ENCODE data around the gene FARP1.

FARP1 gene

DNA sequence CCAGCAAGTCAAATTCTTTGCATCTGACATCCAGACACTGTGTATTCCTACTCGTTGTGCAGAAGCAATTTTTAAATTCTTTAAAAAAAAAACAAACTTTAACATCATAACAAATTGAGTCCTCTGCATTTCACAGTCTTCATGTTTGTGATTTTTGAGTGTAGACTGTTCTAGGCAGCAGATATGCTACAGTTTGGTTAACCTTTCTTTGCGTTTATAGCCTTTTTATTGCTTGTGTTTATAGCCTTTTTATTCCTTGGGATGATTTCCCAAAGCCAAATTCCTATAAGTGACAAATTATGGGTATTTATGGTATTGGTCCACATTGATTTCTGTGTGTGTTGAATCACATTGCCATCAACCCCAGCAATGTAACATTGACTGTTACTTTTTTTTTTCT lies 49.1 kb downstream of the FARP1 start:
- Histone ChIP-seq H4K20me1 (ENCODE audit: low read depth, low read length) (no peaks in the 10 kb centered on the region), H3K27ac (ENCODE audit: low read depth, low read length) (no peak overlapping the region), H3K9me2 (replicated peaks; ENCODE audit: insufficient read depth, low read length) (no peaks in the 10 kb centered on the region), H3K79me2 (ENCODE audit: insufficient read depth, low read length) (no peaks in the 10 kb centered on the region), H3K4me3 (ENCODE audit: insufficient read depth, low read length, poor library complexity, severe bottlenecking) (no peak overlapping the region), H3K4me2 (ENCODE audit: low read depth, low read length, poor library complexity, severe bottlenecking) (no peak overlapping the region), H3K36me3 (ENCODE audit: low read length) (no peaks in the 10 kb centered on the region), H3F3A (ENCODE audit: insufficient read depth) (no peaks in the 10 kb centered on the region), H3K9me3 (ENCODE audit: insufficient read depth, low read length) (no peaks in the 10 kb centered on the region), H3K27me3 (ENCODE audit: low read length) (no peaks in the 10 kb centered on the region), H2AFZ (ENCODE audit: low read depth, low read length, severe bottlenecking) (no peak overlapping the region), H3K9ac (ENCODE audit: low read length) (no peak overlapping the region)
- TF ChIP-seq, protein P1, sequence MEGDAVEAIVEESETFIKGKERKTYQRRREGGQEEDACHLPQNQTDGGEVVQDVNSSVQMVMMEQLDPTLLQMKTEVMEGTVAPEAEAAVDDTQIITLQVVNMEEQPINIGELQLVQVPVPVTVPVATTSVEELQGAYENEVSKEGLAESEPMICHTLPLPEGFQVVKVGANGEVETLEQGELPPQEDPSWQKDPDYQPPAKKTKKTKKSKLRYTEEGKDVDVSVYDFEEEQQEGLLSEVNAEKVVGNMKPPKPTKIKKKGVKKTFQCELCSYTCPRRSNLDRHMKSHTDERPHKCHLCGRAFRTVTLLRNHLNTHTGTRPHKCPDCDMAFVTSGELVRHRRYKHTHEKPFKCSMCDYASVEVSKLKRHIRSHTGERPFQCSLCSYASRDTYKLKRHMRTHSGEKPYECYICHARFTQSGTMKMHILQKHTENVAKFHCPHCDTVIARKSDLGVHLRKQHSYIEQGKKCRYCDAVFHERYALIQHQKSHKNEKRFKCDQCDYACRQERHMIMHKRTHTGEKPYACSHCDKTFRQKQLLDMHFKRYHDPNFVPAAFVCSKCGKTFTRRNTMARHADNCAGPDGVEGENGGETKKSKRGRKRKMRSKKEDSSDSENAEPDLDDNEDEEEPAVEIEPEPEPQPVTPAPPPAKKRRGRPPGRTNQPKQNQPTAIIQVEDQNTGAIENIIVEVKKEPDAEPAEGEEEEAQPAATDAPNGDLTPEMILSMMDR (IDR thresholded peaks at IDR 0.05; ENCODE audit: insufficient read depth, low read length, poor library complexity, severe bottlenecking): no peak

DNA sequence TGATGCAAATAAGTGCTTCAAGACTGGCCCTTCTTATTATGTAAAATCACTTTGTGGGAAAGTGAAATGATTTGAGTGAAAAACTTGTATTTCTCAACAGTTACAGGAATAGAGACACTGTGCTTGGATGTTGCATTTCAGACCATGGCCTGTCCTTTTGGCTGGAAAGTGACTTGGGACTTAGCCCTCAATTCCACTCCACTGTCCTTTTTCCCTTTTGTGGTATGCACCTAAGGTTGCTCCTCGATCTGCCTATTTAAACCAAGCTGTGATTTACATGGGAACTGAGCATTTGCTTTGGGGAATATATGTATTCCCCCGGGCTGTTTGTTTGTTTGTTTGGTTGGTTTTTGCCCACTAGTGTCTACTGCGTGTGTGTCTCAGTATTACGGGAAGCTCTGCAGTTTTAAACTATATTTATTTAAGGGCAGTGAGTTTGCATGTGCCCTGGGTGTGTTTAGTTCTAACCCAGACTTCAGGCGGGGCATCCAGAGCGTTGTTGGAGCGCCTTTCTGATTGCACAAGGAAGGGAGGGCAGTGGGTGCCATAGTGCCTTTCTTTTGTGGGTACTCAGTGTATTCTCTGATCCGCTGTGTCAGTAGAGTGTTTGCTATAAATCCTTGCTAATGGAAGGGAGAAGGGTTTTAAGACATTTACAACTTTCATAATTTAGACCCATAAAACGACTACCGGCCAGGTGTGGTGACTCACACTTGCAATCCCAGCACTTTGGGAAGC lies 52.3 kb downstream of the FARP1 start:
- H3K27ac ChIP-seq (ENCODE audit: low read depth, low read length): no peak overlapping the region
- no peaks in the 10 kb centered on the region for H3K27me3 ChIP-seq (ENCODE audit: low read length)
- TF ChIP-seq EZH2phosphoT487 (conservative IDR thresholded peaks at IDR 0.05; ENCODE audit: low read length): no peak
- TF ChIP-seq, protein P1 (IDR thresholded peaks at IDR 0.05; ENCODE audit: insufficient read depth, low read length, poor library complexity, severe bottlenecking): no peak
- H3F3A ChIP-seq (ENCODE audit: insufficient read depth): no peaks in the 10 kb centered on the region
- no peak overlapping the region for H2AFZ ChIP-seq (ENCODE audit: low read depth, low read length, severe bottlenecking)
- no peaks in the 10 kb centered on the region for H4K20me1 ChIP-seq (ENCODE audit: low read depth, low read length)
- H3K79me2 ChIP-seq (ENCODE audit: insufficient read depth, low read length): no peaks in the 10 kb centered on the region
- no peaks in the 10 kb centered on the region for H3K36me3 ChIP-seq (ENCODE audit: low read length)
- no peak overlapping the region for H3K9ac ChIP-seq (ENCODE audit: low read length)
- H3K9me2 ChIP-seq (replicated peaks; ENCODE audit: insufficient read depth, low read length): no peaks in the 10 kb centered on the region
- H3K9me3 ChIP-seq (ENCODE audit: insufficient read depth, low read length): no peaks in the 10 kb centered on the region
- no peak overlapping the region for H3K4me2 ChIP-seq (ENCODE audit: low read depth, low read length, poor library complexity, severe bottlenecking)
- no peak overlapping the region for H3K4me3 ChIP-seq (ENCODE audit: insufficient read depth, low read length, poor library complexity, severe bottlenecking)

DNA sequence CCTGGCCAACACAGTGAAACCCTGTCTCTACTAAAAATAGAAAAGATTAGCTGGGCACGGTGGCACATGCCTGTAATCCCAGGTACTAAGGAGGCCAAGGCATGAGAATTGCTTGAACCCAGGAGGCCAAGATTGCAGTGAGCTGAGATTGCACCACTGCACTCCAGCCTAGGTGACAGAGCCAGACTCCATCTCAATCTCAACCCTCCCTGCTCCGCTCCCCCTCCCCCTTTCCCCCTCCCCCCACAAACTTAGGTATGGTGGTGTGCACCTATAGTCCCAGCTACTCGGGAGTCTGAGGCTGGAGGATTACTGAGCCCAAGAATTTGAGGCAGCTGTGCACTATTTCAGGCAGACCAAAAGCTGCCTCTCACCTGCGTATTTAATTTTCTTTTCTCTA lies 55.8 kb downstream of the FARP1 start:
- no peaks in the 10 kb centered on the region for H3K27me3 ChIP-seq (ENCODE audit: low read length)
- H3K36me3 ChIP-seq (ENCODE audit: low read length): no peaks in the 10 kb centered on the region
- no peaks in the 10 kb centered on the region for H3K9me2 ChIP-seq (replicated peaks; ENCODE audit: insufficient read depth, low read length)
- no peak overlapping the region for H3K4me2 ChIP-seq (ENCODE audit: low read depth, low read length, poor library complexity, severe bottlenecking)
- no peaks in the 10 kb centered on the region for H3K9me3 ChIP-seq (ENCODE audit: insufficient read depth, low read length)
- H3K9ac ChIP-seq (ENCODE audit: low read length): no peak overlapping the region
- no peak overlapping the region for H2AFZ ChIP-seq (ENCODE audit: low read depth, low read length, severe bottlenecking)
- H3K4me3 ChIP-seq (ENCODE audit: insufficient read depth, low read length, poor library complexity, severe bottlenecking): no peak overlapping the region
- H3K27ac ChIP-seq (ENCODE audit: low read depth, low read length): no peak overlapping the region
- no peaks in the 10 kb centered on the region for H3F3A ChIP-seq (ENCODE audit: insufficient read depth)
- H4K20me1 ChIP-seq (ENCODE audit: low read depth, low read length): no peaks in the 10 kb centered on the region
- H3K79me2 ChIP-seq (ENCODE audit: insufficient read depth, low read length): no peaks in the 10 kb centered on the region
- TF ChIP-seq EZH2phosphoT487 (conservative IDR thresholded peaks at IDR 0.05; ENCODE audit: low read length): no peak
- TF ChIP-seq, protein P1 (IDR thresholded peaks at IDR 0.05; ENCODE audit: insufficient read depth, low read length, poor library complexity, severe bottlenecking): no peak

Data from SU-DHL-6 (cell line).